GM18858 (cell line): ENCODE data around the gene SETD5.
A peak's percentile ranks its signal among the peaks of the same experiment; 100 is the strongest.

Source experiments
- ATAC-seq: cut with Tn5 transposase; IDR thresholded peaks from one replicate; pipeline ENCODE4 v1.9.1; 2021; ENCODE audit not compliant: unreplicated experiment

SETD5 gene

GRCh38 chr3:9388562-9389272 is 8.7 kb upstream of the SETD5 start:
- ATAC-seq = no peak

GRCh38 chr3:9390265-9390888 is 7.0 kb upstream of the SETD5 start:
- no peak for ATAC-seq

- ATAC-seq = no peak
Measured at GRCh38 chr3:9392041-9392440, 5.4 kb upstream of the SETD5 start.

- no peak for ATAC-seq
Measured at GRCh38 chr3:9395570-9396300, 1.7 kb upstream of the SETD5 start.

GRCh38 chr3:9396301-9396631 is 1.1 kb upstream of the SETD5 start:
- ATAC-seq = peak; percentile 20

GRCh38 chr3:9396632-9397331 is 633 bp upstream of the SETD5 start:
- peak; percentile 64 for ATAC-seq

- ATAC-seq = no peak
Measured at GRCh38 chr3:9397906-9398699, 688 bp downstream of the SETD5 start.

- no peak for ATAC-seq
Measured at GRCh38 chr3:9398700-9399336, 1.4 kb downstream of the SETD5 start.

- no peak for ATAC-seq
Measured at GRCh38 chr3:9399337-9399703, 1.9 kb downstream of the SETD5 start.

GRCh38 chr3:9399746-9400145 is 2.3 kb downstream of the SETD5 start:
- no peak for ATAC-seq

- ATAC-seq = no peak
Measured at GRCh38 chr3:9400616-9401015, 3.2 kb downstream of the SETD5 start.

- ATAC-seq = no peak
Measured at GRCh38 chr3:9401986-9402385, 4.6 kb downstream of the SETD5 start.

- no peak for ATAC-seq
Measured at GRCh38 chr3:9402410-9403228, 5.2 kb downstream of the SETD5 start.

GRCh38 chr3:9403463-9403862 is 6.0 kb downstream of the SETD5 start:
- no peak for ATAC-seq

- ATAC-seq = no peak
Measured at GRCh38 chr3:9404680-9405079, 7.3 kb downstream of the SETD5 start.

GRCh38 chr3:9405756-9406155 is 8.3 kb downstream of the SETD5 start:
- ATAC-seq = no peak

GRCh38 chr3:9406856-9407626 is 9.6 kb downstream of the SETD5 start:
- no peak for ATAC-seq

- no peak for ATAC-seq
Measured at GRCh38 chr3:9408061-9408460, 10.6 kb downstream of the SETD5 start.

GRCh38 chr3:9408546-9408945 is 11.1 kb downstream of the SETD5 start:
- ATAC-seq = no peak
